Erythroblast (primary cell): ENCODE measurements around the gene AKR1D1.

ENCODE experiments used
- GATA1 ChIP-seq: IDR thresholded peaks from 2 replicates; pipeline ENCODE4 v1.6.1; 2011; ENCODE audit warnings: low read depth, mild to moderate bottlenecking, control low read depth, low read length, moderate library complexity
- POLR2A ChIP-seq: IDR thresholded peaks from 2 replicates; pipeline ENCODE4 v1.6.1; 2011; ENCODE audit warnings: mild to moderate bottlenecking, low read length

DNA sequence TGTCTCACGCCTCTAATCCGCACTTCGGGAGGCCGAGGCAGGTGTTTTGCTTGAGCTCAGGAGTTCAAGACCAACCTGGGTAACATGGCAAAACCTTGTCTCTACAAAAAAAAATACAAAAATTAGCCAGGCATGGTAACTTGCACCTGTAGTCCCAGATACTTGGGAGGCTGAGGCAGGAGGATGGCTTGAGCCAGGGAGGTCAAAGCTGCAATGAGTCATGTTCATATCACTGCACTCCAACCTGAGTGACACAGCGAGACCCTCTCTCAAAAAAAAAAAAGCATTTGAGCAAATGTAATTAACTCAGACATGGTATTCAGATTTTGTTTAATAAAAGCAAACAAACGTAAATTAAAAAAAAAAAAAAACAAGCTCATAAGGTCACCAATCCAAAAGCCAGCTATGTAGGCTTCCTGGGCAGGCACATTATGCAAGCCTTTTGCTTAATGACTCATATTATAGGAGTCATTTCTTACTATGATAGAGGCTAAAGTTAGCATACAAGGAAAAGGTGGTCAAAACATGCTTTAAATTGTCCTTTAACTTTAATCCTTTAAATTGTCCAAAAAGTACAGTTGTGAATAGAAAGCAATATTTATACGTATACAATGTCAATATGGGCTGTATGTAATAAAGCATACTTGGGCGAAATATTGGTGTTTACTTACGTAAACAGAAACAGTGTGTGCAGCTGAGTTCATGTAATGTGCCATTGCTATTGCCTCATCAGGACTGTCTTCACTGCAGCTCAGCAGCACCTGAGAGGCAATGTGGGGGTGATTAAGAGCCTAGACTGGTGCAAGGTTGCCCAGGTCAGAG lies 13.0 kb downstream of the AKR1D1 start:
- TF ChIP-seq POLR2A (no peak), GATA1 (no peak)
